ENCODE data around the gene POLN. TPM values are rescaled to one million over a fixed set of nuclear protein-coding genes. Genes with fewer than 3 reads are reported as not detected.

POLN gene
- total RNA-seq, 1 donor: 2.9 TPM

- Histone ChIP-seq H4K20me1 (ENCODE audit: insufficient read depth, low read length) (no peaks in the 10 kb centered on the region), H3K79me2 (ENCODE audit: insufficient read depth, low read length) (no peaks in the 10 kb centered on the region), H3K4me1 (ENCODE audit: insufficient read depth, low read length) (peaks cover 7% of the 10 kb centered on the region), H3K27ac (ENCODE audit: low read depth, low read length) (no peak overlapping the region), H3K9me3 (ENCODE audit: low read depth, low read length) (no peaks in the 10 kb centered on the region), H3K36me3 (ENCODE audit: insufficient read depth, low read length) (no peaks in the 10 kb centered on the region), H3K4me2 (ENCODE audit: insufficient read depth, low read length) (no peak overlapping the region), H2AFZ (ENCODE audit: low read length) (no peak overlapping the region), H3K27me3 (ENCODE audit: insufficient read depth, low read length) (no peaks in the 10 kb centered on the region), H3K4me3 (ENCODE audit: insufficient read depth, low read length) (no peak overlapping the region)
- no peak for TF ChIP-seq CTCF (IDR thresholded peaks at IDR 0.05; ENCODE audit: extremely low read depth, low read depth, low read length)
- no peak for DNase-seq (ENCODE audit: insufficient read length, low spot score, missing footprints)
These were observed 26.7 kb upstream of the POLN start for GRCh38 chr4:2268357-2269205.

GRCh38 chr4:2267841-2268240, 25.9 kb upstream of the POLN start:
- no peak for TF ChIP-seq CTCF (IDR thresholded peaks at IDR 0.05; ENCODE audit: extremely low read depth, low read depth, low read length)
- Histone ChIP-seq H3K4me1 (ENCODE audit: insufficient read depth, low read length) (peaks cover 9% of the 10 kb centered on the region), H4K20me1 (ENCODE audit: insufficient read depth, low read length) (no peaks in the 10 kb centered on the region), H2AFZ (ENCODE audit: low read length) (no peak overlapping the region), H3K27ac (ENCODE audit: low read depth, low read length) (no peak overlapping the region), H3K27me3 (ENCODE audit: insufficient read depth, low read length) (no peaks in the 10 kb centered on the region), H3K36me3 (ENCODE audit: insufficient read depth, low read length) (no peaks in the 10 kb centered on the region), H3K4me3 (ENCODE audit: insufficient read depth, low read length) (no peak overlapping the region), H3K9me3 (ENCODE audit: low read depth, low read length) (no peaks in the 10 kb centered on the region), H3K4me2 (ENCODE audit: insufficient read depth, low read length) (no peak overlapping the region), H3K79me2 (ENCODE audit: insufficient read depth, low read length) (no peaks in the 10 kb centered on the region)
- no peak for DNase-seq (ENCODE audit: insufficient read length, low spot score, missing footprints)

GRCh38 chr4:2267320-2267811, 25.4 kb upstream of the POLN start:
- H3K4me2 ChIP-seq (ENCODE audit: insufficient read depth, low read length): no peak overlapping the region
- H3K79me2 ChIP-seq (ENCODE audit: insufficient read depth, low read length): no peaks in the 10 kb centered on the region
- H3K36me3 ChIP-seq (ENCODE audit: insufficient read depth, low read length): no peaks in the 10 kb centered on the region
- no peak overlapping the region for H2AFZ ChIP-seq (ENCODE audit: low read length)
- H3K27ac ChIP-seq (ENCODE audit: low read depth, low read length): no peak overlapping the region
- TF ChIP-seq CTCF (IDR thresholded peaks at IDR 0.05; ENCODE audit: extremely low read depth, low read depth, low read length): no peak
- no peak for DNase-seq (ENCODE audit: insufficient read length, low spot score, missing footprints)
- no peaks in the 10 kb centered on the region for H4K20me1 ChIP-seq (ENCODE audit: insufficient read depth, low read length)
- peaks cover 13% of the 10 kb centered on the region for H3K4me1 ChIP-seq (ENCODE audit: insufficient read depth, low read length)
- no peaks in the 10 kb centered on the region for H3K27me3 ChIP-seq (ENCODE audit: insufficient read depth, low read length)
- no peaks in the 10 kb centered on the region for H3K9me3 ChIP-seq (ENCODE audit: low read depth, low read length)
- H3K4me3 ChIP-seq (ENCODE audit: insufficient read depth, low read length): no peak overlapping the region

GRCh38 chr4:2266821-2267220, 24.9 kb upstream of the POLN start:
- no peak overlapping the region for H3K4me2 ChIP-seq (ENCODE audit: insufficient read depth, low read length)
- no peak overlapping the region for H3K4me3 ChIP-seq (ENCODE audit: insufficient read depth, low read length)
- no peaks in the 10 kb centered on the region for H3K27me3 ChIP-seq (ENCODE audit: insufficient read depth, low read length)
- H3K9me3 ChIP-seq (ENCODE audit: low read depth, low read length): no peaks in the 10 kb centered on the region
- no peaks in the 10 kb centered on the region for H3K36me3 ChIP-seq (ENCODE audit: insufficient read depth, low read length)
- no peak for DNase-seq (ENCODE audit: insufficient read length, low spot score, missing footprints)
- H2AFZ ChIP-seq (ENCODE audit: low read length): no peak overlapping the region
- H3K4me1 ChIP-seq (ENCODE audit: insufficient read depth, low read length): peaks cover 13% of the 10 kb centered on the region
- H3K79me2 ChIP-seq (ENCODE audit: insufficient read depth, low read length): no peaks in the 10 kb centered on the region
- no peak overlapping the region for H3K27ac ChIP-seq (ENCODE audit: low read depth, low read length)
- H4K20me1 ChIP-seq (ENCODE audit: insufficient read depth, low read length): no peaks in the 10 kb centered on the region
- TF ChIP-seq CTCF (IDR thresholded peaks at IDR 0.05; ENCODE audit: extremely low read depth, low read depth, low read length): no peak
